Panc1 (cell line): ENCODE data around the gene FAM83C. TPM values are rescaled to one million over a fixed set of nuclear protein-coding genes. Genes with fewer than 3 reads are reported as not detected.

Experiments used
- ATAC-seq: fragments of 200-7000 bp; cut with Tn5 transposase; 2 replicates; pipeline ENCODE4 v1.9.1; 2020; ENCODE audit warnings: mild to moderate bottlenecking, moderate library complexity
- BruUV-seq: library from RNA; stranded (reverse); fragments of 400-500 nt; replicated peaks from 2 replicates; lab custom pipeline; 2021; lab: Mats Ljungman, UMichigan
- CTCF ChIA-PET: fragments of 300-600 bp; sonication (Branson Sonifier 250); formaldehyde crosslinking; loops from one replicate; lab custom pipeline; 2022; ENCODE audit warnings: antibody characterized with exemption; lab: Charles Lee
- POLR2A ChIA-PET: fragments of 300-600 bp; sonication (Branson Sonifier 250); formaldehyde crosslinking; loops from one replicate; lab custom pipeline; 2022; ENCODE audit warnings: antibody characterized with exemption; lab: Charles Lee
- DNase-seq: peaks from one replicate; pipeline ENCODE4 v3.0.0-alpha.2; 2010; ENCODE audit warnings: low read depth, low spot score
- H3K27ac ChIP-seq: 2 replicates; pipeline ENCODE4 v1.5.1; 2011; ENCODE audit warnings: mild to moderate bottlenecking, low read length, inconsistent platforms
- H3K27me3 ChIP-seq: fragments of 200-500 bp; sonication (Bioruptor generic); 2 replicates; pipeline ENCODE4 v1.6.0; 2014; ENCODE audit warnings: low read length, inconsistent platforms; ENCODE audit not compliant: control insufficient read depth, insufficient read depth
- H3K36me3 ChIP-seq: fragments of 200-500 bp; sonication (Bioruptor generic); 2 replicates; pipeline ENCODE4 v1.5.1; 2014; ENCODE audit warnings: inconsistent platforms, mild to moderate bottlenecking, low read length, moderate library complexity; ENCODE audit not compliant: control insufficient read depth, insufficient read depth
- H3K4me1 ChIP-seq: 2 replicates; pipeline ENCODE4 v1.5.1; 2011; ENCODE audit warnings: inconsistent platforms, mild to moderate bottlenecking, low read length, moderate library complexity; ENCODE audit not compliant: control insufficient read depth, insufficient read depth
- H3K4me3 ChIP-seq, 2 experiments: 2 replicates each; pipeline ENCODE4 v1.5.1; 2011 to 2012; ENCODE audit warnings: low read depth in 2 of 2, low read length in 2 of 2, mild to moderate bottlenecking in 2 of 2, inconsistent platforms in 1 of 2, moderate library complexity in 1 of 2
- H3K9me3 ChIP-seq: fragments of 200-500 bp; sonication (Bioruptor generic); 2 replicates; pipeline ENCODE4 v1.5.1; 2014; ENCODE audit warnings: low read depth, mild to moderate bottlenecking, inconsistent platforms, low read length, moderate library complexity; ENCODE audit not compliant: control insufficient read depth, insufficient read depth
- POLR2AphosphoS5 ChIP-seq: IDR thresholded peaks from 2 replicates; pipeline ENCODE4 v1.6.1; 2012; ENCODE audit warnings: mild to moderate bottlenecking, low read depth, low read length, moderate library complexity
- SIN3A ChIP-seq: IDR thresholded peaks from 2 replicates; pipeline ENCODE4 v1.6.1; 2012; ENCODE audit warnings: low read depth, mild to moderate bottlenecking, low read length, moderate library complexity, borderline replicate concordance; ENCODE audit not compliant: insufficient read depth
- TCF7L2 ChIP-seq: IDR thresholded peaks from 2 replicates; pipeline ENCODE4 v1.6.1; 2011; ENCODE audit warnings: mild to moderate bottlenecking, low read depth, low read length, inconsistent platforms
- in situ Hi-C: cut with HindIII; loops from 2 replicates; pipeline ENCODE4 v1.10.0; 2016; ENCODE audit warnings: low sequenced_read_pairs, low pct_unique_long_range_greater_than_20kb
- intact Hi-C: fragments of 100-400 bp; cut with micrococcal nuclease; formaldehyde crosslinking; loops from one replicate; pipeline ENCODE4 v1.10.0; 2022; ENCODE audit not compliant: unreplicated experiment
- total RNA-seq: library from RNA; stranded (reverse); gene quantifications from one replicate; pipeline ENCODE4 v1.2.1, GENCODE V29; 2021; ENCODE audit not compliant: unreplicated experiment
- TF ChIP-seq, protein P1 (sequence below), 2 experiments: IDR thresholded peaks; 2 replicates each; pipeline ENCODE4 v1.6.1; 2011 to 2012; ENCODE audit warnings: low read depth in 2 of 2, control low read depth in 1 of 2, low read length in 1 of 2, mild to moderate bottlenecking in 1 of 2, moderate library complexity in 1 of 2; ENCODE audit not compliant: insufficient read depth in 1 of 2
- TF ChIP-seq, protein P2 (sequence below): fragments of 450-650 bp; IDR thresholded peaks from 2 replicates; pipeline ENCODE4 v1.5.1; 2017; ENCODE audit warnings: mild to moderate bottlenecking

FAM83C gene
- total RNA-seq, 1 experiment from 2014 or later: not detected

DNA sequence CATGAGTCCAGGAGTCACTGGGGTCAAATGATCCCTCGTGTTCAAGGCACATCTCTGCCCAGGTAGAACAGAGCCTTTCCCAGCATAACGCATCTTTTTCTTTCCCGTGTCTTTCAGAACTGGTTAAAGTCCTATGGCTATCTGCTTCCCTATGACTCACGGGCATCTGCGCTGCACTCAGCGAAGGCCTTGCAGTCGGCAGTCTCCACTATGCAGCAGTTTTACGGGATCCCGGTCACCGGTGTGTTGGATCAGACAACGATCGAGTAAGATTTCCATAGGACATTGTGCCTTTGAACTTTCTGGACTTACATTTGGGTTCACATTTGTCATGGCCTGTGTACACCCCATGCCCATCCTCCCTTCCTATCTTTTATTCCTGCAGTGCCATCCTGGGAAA lies 45.5 kb downstream of the FAM83C start:
- no peaks in the 10 kb centered on the region for H3K9me3 ChIP-seq
- intact Hi-C loops: no loop called here
- POLR2A ChIA-PET: no interaction called here
- no TSS peak for BruUV-seq
- CTCF ChIA-PET: no interaction called here
- no peaks in the 10 kb centered on the region for H3K27me3 ChIP-seq
- in situ Hi-C loops: no loop called here
- H3K4me1 ChIP-seq: no peaks in the 10 kb centered on the region
- no peak overlapping the region for H3K4me3 ChIP-seq
- H3K36me3 ChIP-seq: no peaks in the 10 kb centered on the region
- ATAC-seq: no peak
- H3K27ac ChIP-seq: no peak overlapping the region
- TF ChIP-seq POLR2AphosphoS5 (no peak), SIN3A (no peak), TCF7L2 (no peak)
- TF ChIP-seq, protein P1, sequence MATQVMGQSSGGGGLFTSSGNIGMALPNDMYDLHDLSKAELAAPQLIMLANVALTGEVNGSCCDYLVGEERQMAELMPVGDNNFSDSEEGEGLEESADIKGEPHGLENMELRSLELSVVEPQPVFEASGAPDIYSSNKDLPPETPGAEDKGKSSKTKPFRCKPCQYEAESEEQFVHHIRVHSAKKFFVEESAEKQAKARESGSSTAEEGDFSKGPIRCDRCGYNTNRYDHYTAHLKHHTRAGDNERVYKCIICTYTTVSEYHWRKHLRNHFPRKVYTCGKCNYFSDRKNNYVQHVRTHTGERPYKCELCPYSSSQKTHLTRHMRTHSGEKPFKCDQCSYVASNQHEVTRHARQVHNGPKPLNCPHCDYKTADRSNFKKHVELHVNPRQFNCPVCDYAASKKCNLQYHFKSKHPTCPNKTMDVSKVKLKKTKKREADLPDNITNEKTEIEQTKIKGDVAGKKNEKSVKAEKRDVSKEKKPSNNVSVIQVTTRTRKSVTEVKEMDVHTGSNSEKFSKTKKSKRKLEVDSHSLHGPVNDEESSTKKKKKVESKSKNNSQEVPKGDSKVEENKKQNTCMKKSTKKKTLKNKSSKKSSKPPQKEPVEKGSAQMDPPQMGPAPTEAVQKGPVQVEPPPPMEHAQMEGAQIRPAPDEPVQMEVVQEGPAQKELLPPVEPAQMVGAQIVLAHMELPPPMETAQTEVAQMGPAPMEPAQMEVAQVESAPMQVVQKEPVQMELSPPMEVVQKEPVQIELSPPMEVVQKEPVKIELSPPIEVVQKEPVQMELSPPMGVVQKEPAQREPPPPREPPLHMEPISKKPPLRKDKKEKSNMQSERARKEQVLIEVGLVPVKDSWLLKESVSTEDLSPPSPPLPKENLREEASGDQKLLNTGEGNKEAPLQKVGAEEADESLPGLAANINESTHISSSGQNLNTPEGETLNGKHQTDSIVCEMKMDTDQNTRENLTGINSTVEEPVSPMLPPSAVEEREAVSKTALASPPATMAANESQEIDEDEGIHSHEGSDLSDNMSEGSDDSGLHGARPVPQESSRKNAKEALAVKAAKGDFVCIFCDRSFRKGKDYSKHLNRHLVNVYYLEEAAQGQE (IDR thresholded peaks at IDR 0.05; ENCODE audit: insufficient read depth in 1 of 2, low read depth in 2 of 2, low read length in 1 of 2): no peak
- TF ChIP-seq, protein P2, sequence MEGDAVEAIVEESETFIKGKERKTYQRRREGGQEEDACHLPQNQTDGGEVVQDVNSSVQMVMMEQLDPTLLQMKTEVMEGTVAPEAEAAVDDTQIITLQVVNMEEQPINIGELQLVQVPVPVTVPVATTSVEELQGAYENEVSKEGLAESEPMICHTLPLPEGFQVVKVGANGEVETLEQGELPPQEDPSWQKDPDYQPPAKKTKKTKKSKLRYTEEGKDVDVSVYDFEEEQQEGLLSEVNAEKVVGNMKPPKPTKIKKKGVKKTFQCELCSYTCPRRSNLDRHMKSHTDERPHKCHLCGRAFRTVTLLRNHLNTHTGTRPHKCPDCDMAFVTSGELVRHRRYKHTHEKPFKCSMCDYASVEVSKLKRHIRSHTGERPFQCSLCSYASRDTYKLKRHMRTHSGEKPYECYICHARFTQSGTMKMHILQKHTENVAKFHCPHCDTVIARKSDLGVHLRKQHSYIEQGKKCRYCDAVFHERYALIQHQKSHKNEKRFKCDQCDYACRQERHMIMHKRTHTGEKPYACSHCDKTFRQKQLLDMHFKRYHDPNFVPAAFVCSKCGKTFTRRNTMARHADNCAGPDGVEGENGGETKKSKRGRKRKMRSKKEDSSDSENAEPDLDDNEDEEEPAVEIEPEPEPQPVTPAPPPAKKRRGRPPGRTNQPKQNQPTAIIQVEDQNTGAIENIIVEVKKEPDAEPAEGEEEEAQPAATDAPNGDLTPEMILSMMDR: no peak
- no peak for DNase-seq

DNA sequence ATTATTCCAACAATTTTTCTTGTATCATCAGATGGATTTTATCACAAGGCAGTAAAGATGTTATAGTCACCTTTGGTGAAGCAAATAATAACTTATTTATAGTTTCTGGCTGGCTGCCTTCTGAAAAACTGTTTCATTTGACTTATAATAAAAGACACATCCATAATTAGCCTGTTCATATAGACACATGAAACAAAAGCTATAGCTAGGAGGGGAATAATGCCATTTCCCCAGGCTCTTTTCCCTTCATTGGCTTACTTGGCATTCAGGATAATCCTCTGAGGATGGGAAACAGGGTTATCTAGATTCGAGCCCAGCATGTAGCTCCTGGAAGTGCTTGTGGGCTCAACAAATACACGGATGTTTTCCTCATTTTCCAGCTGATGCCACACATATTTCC lies 48.2 kb downstream of the FAM83C start:
- TF ChIP-seq TCF7L2 (no peak), SIN3A (no peak), POLR2AphosphoS5 (no peak)
- TF ChIP-seq, protein P2: no peak
- TF ChIP-seq, protein P1 (IDR thresholded peaks at IDR 0.05; ENCODE audit: insufficient read depth in 1 of 2, low read depth in 2 of 2, low read length in 1 of 2): no peak
- no peak overlapping the region for H3K27ac ChIP-seq
- H3K9me3 ChIP-seq: no peaks in the 10 kb centered on the region
- ATAC-seq (no peak), DNase-seq (no peak)
- POLR2A ChIA-PET: no interaction called here
- no peaks in the 10 kb centered on the region for H3K27me3 ChIP-seq
- CTCF ChIA-PET: no interaction called here
- H3K4me3 ChIP-seq: no peak overlapping the region
- no peaks in the 10 kb centered on the region for H3K4me1 ChIP-seq
- in situ Hi-C loops: no loop called here
- intact Hi-C loops: no loop called here
- no peaks in the 10 kb centered on the region for H3K36me3 ChIP-seq
- no TSS peak for BruUV-seq
